ENCODE results near the gene KDM5A. TPM values are rescaled to one million over a fixed set of nuclear protein-coding genes. Genes with fewer than 3 reads are reported as not detected.
"Not testable (repeated sequence)": the region's sequence is repeated elsewhere in the genome, so short reads cannot be mapped to it uniquely, and the experiment has no call there.

KDM5A gene
- total RNA-seq, 1 donor from 2014 or later = 27.3 TPM

GRCh38 chr12:253116-253831 is 135.8 kb downstream of the KDM5A start:
- no peak for DNase-seq
- intact Hi-C loops (cut with micrococcal nuclease) = no loop called here
- ATAC-seq = no peak

GRCh38 chr12:252636-253035 is 136.5 kb downstream of the KDM5A start:
- ATAC-seq (no peak), DNase-seq (no peak)
- intact Hi-C loops (cut with micrococcal nuclease) = no loop called here

GRCh38 chr12:247271-247670 is 141.8 kb downstream of the KDM5A start:
- ATAC-seq (no peak), DNase-seq (no peak)
- intact Hi-C loops (cut with micrococcal nuclease) = no loop called here

GRCh38 chr12:243381-243780 is 145.7 kb downstream of the KDM5A start:
- ATAC-seq (no peak), DNase-seq (no peak)
- intact Hi-C loops (cut with micrococcal nuclease) = no loop called here

- intact Hi-C loops (cut with micrococcal nuclease) = no loop called here
- no peak for DNase-seq
- no peak for ATAC-seq
Measured at GRCh38 chr12:242496-242895, 146.6 kb downstream of the KDM5A start.

- intact Hi-C loops (cut with micrococcal nuclease) = no loop called here
- DNase-seq (no peak), ATAC-seq (no peak)
Measured at GRCh38 chr12:241266-241665, 147.9 kb downstream of the KDM5A start.

GRCh38 chr12:240566-240965 is 148.6 kb downstream of the KDM5A start:
- intact Hi-C loops (cut with micrococcal nuclease) = no loop called here
- ATAC-seq = no peak
- DNase-seq = no peak

GRCh38 chr12:238736-239398 is 150.3 kb downstream of the KDM5A start:
- no peak for ATAC-seq
- intact Hi-C loops (cut with micrococcal nuclease) = no loop called here

GRCh38 chr12:238116-238515 is 151.0 kb downstream of the KDM5A start:
- ATAC-seq (no peak), DNase-seq (no peak)
- intact Hi-C loops (cut with micrococcal nuclease) = no loop called here

More at GRCh38 chr12:238736-239398, 150.3 kb downstream of the KDM5A start:
- no peak for DNase-seq

GRCh38 chr12:237026-237815 is 151.9 kb downstream of the KDM5A start:
- ATAC-seq (no peak), DNase-seq (no peak)
- intact Hi-C loops (cut with micrococcal nuclease) = no loop called here

GRCh38 chr12:236445-236844 is 152.7 kb downstream of the KDM5A start:
- no peak for ATAC-seq
- intact Hi-C loops (cut with micrococcal nuclease) = no loop called here
- DNase-seq = no peak

- DNase-seq; intact Hi-C loops (cut with micrococcal nuclease); ATAC-seq: not testable (repeated sequence)
Measured at GRCh38 chr12:235967-236366, 153.2 kb downstream of the KDM5A start.

GRCh38 chr12:234891-235415 is 154.2 kb downstream of the KDM5A start:
- no peak for DNase-seq
- no peak for ATAC-seq
- intact Hi-C loops (cut with micrococcal nuclease) = no loop called here

GRCh38 chr12:234019-234418 is 155.1 kb downstream of the KDM5A start:
- ATAC-seq (no peak), DNase-seq (no peak)
- intact Hi-C loops (cut with micrococcal nuclease) = no loop called here

- ATAC-seq (no peak), DNase-seq (no peak)
- intact Hi-C loops (cut with micrococcal nuclease) = no loop called here
Measured at GRCh38 chr12:233615-233968, 155.5 kb downstream of the KDM5A start.

GRCh38 chr12:232731-233614 is 156.1 kb downstream of the KDM5A start:
- DNase-seq (no peak), ATAC-seq (no peak)
- intact Hi-C loops (cut with micrococcal nuclease) = no loop called here

GRCh38 chr12:230925-231671 is 158.0 kb downstream of the KDM5A start:
- intact Hi-C loops (cut with micrococcal nuclease) = no loop called here
- ATAC-seq = no peak
- DNase-seq = no peak

Measured in left ventricle myocardium superior (tissue), 1 donor.